COR-L47 (cell line): Measurements from ENCODE around the gene BRCA1.
"Not testable (repeated sequence)": the region's sequence is repeated elsewhere in the genome, so short reads cannot be mapped to it uniquely, and the experiment has no call there.

Experiments used
- DNase-seq: peaks from one replicate; lab custom pipeline; 2025; lab: John Stamatoyannopoulos, UW

BRCA1 gene

DNA sequence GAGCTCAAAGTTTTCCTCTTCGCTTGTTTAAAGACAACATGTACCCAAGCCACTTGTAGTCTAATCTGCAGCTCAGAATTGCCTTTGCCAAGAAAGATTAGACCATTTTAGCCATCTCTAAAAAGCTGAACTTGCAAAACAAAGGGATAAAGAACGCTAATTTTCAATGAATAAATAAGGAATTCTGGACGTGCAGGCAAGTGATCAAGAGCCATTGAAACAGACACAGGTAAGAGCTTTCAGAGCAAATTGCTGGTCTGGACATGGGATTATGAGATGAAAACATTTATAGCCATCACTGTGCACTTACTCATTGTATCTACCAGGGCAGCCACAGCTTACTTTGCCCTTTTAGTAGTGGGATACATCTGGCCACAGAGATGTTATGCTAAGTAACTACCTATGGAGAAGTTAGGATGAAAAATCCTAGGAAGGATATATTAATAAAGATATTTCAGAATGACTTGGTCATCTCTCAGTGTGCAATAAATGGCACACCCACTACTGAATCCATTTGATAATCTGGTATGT lies 55.7 kb downstream of the BRCA1 start:
- DNase-seq, result no peak

DNA sequence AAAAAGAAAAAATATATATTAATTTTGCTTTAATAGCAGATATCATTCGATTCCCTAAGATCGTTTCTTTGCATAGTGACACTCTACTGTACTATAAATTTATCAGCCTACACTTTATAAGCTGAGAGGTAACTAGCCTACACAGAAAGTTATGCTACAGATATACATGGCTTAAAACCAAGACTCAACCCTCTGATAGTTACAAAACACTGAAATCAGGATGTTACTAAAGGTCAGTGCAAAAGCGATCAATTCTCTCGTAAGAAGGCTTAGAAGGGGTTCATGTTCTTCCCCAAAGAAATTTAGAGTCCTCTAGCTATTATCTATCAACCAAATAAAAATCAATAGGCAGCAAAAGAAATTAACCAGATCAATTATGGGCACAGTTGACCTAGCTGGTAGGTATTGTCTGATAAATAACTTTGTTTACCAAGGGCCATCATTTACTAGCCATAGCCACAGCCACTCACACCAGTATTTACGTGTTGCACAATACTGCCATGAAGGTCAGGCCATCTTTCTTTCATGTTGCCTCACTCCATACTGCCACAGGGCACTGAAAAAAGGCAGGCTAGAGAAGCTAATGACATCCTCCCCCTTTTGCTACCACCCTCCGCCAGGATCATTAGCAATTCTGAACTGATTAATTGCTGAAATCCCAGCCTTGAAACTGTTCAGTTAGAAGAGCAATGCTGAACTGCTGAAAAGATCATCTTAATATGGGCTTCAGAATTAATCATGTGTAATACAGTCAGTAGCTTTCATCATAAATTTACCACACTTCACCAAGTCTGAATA lies 56.4 kb downstream of the BRCA1 start:
- no peak for DNase-seq

DNA sequence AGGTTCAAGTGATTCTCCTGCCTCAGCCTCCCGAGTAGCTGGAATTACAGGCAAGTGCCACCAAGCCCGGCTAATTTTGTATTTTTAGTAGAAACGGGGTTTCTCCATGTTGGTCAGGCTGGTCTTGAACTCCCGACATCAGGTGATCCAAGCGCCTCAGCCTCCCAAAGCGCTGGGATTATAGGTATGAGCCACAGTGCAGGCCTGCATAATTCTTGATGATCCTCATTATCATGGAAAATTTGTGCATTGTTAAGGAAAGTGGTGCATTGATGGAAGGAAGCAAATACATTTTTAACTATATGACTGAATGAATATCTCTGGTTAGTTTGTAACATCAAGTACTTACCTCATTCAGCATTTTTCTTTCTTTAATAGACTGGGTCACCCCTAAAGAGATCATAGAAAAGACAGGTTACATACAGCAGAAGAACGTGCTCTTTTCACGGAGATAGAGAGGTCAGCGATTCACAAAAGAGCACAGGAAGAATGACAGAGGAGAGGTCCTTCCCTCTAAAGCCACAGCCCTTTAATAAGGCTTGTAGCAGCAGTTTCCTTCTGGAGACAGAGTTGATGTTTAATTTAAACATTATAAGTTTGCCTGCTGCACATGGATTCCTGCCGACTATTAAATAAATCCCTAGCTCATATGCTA lies 62.1 kb downstream of the BRCA1 start:
- DNase-seq, result no peak

DNA sequence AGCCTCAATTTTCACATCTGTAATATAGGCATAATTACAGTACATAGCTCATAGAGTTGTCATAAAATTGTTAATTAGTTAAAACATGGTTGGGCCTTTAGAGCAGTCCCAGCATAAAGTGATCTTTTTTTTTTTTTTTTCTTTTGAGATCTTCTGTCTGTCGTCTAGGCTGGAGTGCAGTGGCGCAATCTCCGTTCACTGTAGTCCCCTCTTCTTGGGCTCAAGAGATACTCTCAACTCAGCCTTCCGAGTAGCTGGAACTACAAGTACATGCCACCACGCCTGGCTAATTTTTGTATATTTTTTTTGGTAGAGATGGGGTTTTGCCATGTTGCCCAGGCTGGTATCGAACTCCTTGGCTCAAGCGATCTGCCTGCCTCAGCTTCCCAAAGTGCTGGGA lies 69.1 kb downstream of the BRCA1 start:
- no peak for DNase-seq

- not testable (repeated sequence) for DNase-seq
Measured at GRCh38 chr17:43053008-43053407, 72.2 kb downstream of the BRCA1 start.

DNA sequence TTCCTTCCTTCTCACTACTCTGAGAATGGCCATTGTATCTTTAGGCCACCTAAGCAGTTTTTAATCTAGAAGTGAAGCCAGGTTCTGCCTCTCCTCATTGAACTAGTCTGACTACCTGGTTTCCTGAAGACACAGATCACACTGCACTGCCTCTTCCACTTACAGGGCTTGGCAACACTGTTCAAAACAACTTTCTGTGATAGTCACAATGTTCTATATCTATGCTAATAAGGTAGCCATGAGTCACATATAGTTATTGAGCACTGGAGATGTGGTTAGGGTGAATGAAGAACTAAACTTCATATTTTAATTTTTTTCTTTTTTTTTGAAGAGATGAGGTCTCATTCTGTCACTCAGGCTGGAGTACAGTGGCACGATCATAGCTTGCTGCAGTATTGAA lies 73.2 kb downstream of the BRCA1 start:
- DNase-seq, result no peak

GRCh38 chr17:43044024-43044423 lies 81.1 kb downstream of the BRCA1 start:
- no peak for DNase-seq

DNA sequence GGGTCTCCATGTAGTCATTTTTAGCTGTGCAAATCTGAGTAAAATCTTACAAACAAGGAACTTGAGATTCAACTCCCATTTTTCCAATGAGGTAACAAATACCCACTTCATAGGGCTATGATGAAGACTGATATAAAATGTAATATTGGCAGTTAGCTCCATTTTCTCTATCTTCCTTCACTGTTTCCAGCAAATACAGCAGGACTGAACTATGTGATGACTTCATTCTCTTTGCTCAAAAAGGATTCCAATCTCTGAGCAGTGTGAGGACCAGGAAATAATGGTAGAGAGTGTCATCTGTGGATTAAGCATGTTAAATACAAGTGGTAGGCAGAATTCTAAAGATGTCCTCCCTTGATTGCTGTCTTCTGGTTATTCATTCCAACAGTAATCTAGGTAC lies 81.9 kb downstream of the BRCA1 start:
- no peak for DNase-seq

DNA sequence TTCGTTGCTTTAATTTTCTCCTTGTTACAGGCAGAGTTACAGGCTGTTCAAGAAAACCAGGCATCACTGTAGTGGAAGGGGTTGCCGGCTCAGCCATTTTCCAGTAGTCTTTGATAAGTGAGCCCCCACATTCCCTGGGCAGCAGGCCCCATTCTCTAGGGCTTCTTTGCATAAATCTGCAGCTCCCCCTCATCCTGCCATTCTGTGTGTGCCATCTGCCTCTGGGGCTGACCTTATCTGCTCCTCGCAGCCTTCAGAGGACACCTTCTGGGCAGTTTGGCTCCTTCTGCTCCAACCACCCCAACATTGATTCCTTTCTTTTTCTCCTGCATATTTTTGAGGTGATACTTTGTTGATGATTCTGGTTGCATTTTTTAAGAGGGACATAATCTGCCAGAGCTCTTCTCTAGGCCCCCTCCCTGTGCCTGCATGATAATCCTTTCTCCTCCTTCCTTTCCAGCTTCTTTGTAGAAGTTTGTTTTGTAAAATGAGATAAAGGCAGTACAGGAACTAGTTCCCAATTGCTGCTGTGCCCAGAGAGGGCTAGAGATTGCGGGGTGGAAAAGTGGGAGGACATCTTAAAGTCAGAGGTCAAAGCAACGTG lies 83.0 kb downstream of the BRCA1 start:
- no peak for DNase-seq

DNA sequence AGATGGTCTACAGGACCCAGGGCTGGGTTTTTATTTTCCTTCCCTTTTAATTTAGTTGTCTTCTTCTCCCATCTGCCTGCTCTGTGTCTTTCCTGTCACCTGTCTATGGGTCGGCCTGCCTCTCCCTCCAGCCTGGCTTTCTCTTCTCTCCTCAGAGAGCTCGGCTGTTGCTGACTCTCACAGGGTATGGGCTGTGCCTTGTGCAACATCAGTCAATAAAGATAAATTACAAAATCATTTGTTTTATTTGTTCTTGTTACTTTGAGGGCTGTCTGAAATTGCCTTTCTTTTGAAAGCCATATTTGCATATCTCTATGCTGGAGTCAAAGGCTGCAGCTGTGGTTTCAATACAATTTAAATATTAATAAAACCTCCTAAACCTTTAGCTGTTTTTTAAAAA lies 84.5 kb downstream of the BRCA1 start:
- no peak for DNase-seq

DNA sequence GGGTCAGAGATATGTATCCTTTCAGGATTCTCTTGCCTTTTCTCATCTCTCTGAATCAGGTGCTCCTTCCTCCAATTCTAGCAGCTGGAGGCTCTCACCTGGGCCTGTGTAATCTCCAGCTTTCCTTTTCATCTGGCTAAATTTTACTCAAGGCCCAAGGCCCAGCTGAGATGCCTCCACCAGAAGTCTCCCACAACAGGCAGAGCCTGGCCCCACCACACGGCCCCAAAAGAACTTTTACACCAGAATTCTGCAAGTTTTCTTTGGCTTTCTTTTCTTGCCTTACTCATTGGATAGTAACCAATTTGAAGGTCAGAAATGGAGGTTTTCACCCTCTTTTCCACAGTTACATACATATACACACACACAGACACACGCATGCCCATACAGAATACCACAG lies 85.5 kb downstream of the BRCA1 start:
- no peak for DNase-seq

DNA sequence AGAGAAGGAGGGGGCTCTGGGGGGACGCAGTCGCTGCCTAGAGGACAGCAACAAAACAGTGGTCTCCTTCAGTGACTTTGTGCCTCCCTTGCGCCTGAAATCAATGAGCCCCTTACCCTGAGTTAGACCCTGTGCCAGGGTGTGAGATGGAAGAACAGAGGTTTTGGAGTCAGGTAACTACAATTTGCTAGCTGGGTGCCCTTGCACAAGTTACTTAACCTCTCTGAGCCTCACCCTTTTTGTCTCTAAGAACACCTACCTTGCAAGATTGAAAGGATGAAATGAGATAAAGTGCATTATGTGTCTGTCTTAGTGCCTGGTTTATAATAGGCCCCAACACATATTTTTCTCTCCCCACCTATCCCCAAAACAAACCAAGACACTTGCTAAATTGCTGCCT lies 90.3 kb downstream of the BRCA1 start:
- no peak for DNase-seq

DNA sequence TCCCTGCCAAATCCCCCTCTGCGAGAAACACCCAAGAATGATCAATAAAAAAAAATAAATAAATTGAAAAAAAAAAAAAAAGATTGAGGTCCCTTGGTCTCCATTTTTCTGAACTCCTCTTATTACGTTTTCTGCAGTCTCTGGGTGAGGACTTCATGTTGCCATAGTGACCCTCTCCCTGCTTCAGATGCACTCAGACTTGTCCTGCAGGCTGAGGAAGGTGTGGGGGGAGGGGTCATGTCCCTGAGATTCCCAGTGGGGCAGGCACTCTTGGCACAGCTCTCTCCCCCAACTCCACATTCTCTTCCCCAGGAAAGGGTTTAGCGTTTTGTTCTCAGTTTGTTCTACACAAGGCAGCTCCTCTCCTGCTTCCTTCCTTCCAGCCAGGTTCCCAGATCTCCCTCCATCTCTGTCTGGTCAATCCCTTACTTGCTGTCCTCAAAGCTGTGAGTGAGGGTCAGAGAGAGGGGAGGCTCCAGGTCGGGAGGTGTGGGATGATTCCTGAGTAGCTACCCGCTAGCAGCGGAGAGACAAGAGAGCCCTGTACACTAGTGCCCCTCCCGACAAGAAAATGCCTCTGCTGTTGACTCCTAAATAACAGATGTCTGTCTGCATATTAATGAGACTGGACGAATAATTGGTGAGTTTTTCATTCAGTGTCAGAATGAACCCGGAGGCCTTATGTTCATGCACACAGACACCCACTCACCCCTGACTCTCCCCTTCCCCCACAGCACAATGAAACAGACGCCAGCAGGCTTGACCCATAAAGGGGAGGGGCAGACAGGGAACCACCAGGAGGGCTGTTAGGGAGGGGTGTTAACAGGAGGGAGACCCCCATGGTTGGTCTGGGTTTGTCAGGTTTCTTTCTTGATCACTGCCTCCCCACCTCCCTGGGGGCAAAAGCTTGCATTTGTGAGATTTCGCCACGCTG lies 90.9 kb downstream of the BRCA1 start:
- DNase-seq, result no peak

DNA sequence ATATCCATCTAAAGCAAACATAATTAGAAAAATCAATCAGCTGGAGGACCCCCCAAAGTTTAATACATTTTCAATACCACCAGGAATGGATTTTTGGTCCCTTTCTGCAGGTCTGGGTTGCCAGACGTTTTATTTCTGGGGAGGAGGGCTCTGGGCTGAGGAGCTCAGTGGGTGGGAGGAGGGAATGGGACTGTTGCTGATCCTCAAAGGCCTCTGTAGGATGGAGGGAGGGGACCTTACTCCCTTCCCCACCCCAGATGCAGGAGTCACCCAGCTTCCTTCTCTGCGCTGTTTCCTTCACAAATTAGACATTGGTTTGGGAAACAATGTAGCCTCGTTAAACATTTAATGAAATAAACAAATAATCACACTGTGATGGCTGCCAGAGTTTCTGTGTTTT lies 93.5 kb downstream of the BRCA1 start:
- no peak for DNase-seq

DNA sequence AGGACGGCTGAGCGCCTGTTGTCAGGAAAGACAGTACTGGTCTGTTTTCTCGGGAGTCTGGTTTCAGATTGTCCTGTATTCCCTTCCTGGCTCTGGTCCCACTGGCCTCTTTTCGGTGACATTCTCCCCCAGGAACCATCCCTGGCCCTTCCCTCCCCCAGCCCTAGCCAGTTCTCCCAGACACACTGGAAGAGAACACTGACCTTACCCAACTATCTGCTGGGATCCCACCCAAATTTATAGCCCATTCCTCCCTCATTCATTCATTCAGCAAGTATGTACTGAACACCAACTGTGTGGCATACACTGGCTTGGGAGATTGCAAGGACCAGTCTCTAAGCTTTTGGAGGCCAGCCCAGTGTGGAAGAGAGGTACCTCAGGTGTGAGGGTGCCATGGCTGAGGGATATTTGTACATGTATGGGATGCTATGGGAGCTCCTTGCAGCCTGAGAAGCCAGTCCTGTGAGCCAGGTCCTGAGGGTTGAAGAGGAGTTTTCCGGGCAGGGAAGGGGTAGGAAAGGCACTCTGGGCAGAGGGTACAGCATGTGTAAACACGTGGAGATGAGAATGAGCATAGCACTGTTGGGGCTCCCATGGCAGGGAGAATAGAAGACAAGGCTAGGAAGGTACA lies 94.9 kb downstream of the BRCA1 start:
- no peak for DNase-seq

DNA sequence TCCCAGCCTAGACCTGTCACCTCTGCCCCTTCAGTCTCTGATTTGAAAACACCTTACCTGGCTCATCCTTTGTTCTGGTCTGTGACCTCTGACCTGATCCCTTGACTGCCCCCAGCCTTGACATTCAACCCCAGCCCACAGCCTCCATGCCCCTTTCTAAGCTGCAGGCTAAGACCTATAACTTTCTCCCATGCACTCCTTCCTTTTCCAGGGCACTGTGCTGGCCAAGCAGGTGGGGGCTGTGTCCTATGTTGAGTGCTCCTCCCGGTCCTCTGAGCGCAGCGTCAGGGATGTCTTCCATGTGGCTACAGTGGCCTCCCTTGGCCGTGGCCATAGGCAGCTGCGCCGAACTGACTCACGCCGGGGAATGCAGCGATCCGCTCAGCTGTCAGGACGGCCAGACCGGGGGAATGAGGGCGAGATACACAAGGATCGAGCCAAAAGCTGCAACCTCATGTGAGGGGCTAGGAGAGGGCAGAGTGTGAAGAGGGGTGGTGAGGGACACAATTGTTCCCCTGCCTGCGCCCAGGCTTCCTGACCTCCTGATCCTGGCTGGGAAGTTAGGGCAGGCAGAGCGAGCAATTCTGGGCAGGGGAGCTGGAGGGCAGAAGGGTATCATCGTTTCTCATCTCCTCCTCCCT lies 96.8 kb downstream of the BRCA1 start:
- DNase-seq, result no peak

- no peak for DNase-seq
Measured at GRCh38 chr17:43027091-43028032, 97.8 kb downstream of the BRCA1 start.

GRCh38 chr17:43026595-43026994 lies 98.6 kb downstream of the BRCA1 start:
- DNase-seq, result no peak

DNA sequence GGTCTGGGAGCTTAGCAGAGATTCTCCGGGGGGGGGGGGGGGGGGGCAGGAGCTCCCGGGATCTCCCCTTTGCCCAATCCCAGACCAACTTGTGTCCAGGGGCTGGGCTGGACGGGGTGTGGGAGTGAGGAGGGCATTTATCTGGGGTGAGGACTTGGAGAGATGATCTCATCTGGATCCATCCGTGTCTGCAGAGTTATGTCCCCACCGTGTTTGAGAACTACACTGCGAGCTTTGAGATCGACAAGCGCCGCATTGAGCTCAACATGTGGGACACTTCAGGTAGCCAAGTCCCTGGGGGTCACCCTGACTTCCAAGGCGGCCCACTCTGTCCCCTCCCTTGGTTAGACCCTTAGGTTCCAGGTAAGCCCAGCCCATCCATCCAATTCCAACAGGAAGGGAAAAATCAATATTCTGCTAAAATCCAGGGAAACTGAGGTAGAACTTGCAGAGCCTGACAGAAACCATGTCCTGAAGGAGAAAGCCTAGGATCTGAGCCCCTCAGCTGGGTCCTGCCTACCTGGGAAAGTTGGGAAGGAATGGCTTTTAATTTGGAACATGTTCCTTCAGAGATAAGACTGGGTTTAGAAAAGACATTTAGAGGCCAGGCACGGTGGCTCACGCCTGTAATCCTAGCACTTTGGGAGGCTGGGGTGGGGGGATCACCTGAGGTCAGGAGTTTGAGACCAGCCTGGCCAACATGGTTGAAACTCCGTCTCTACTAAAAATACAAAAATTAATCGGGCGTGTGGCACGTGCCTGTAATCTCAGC lies 99.2 kb downstream of the BRCA1 start:
- no peak for DNase-seq
